HG03196 (cell line): Measurements from ENCODE around the gene HLCS.
"Not testable (repeated sequence)": the region's sequence is repeated elsewhere in the genome, so short reads cannot be mapped to it uniquely, and the experiment has no call there.

Source experiments
- ATAC-seq: cut with Tn5 transposase; IDR thresholded peaks from one replicate; pipeline ENCODE4 v1.9.1; 2021; ENCODE audit not compliant: unreplicated experiment

The HLCS gene

GRCh38 chr21:36959020-36959835 lies 7.2 kb downstream of the HLCS start:
- no peak for ATAC-seq

DNA sequence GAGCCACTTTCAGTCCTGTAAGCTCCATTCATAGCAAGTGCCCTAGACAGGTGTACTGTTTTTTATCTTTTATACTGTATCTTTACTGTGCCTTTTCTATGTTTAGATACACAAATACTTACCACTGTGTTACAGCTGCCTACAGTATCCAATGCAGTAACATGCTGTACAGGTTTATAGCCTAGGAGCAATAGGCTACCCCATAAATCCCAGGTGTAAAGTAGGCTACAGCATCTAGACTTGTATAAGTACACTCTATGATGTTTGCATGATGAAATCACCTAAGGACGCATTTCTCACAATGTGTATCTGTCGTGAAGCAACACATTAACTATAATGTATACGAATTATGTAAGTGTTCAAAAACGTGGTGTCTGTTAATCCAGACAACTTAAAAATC lies 10.7 kb downstream of the HLCS start:
- no peak for ATAC-seq

DNA sequence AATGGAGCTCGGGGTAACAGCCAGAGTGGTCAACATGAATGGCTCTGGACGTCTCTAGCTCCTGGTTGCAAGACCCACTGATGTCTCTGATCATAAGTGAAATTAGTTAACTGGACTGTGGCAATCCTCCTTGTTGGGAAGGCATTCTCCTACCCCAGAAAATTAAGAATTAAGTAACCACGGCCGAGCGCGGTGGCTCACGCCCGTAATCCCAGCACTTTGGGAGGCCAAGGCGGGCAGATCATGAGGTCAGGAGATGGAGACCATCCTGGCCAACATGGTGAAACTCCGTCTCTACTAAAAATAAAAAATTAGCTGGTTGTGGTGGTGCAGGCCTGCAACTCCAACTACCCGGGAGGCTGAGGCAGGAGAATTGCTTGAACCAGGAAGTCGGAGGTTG lies 14.1 kb downstream of the HLCS start:
- ATAC-seq, result not testable (repeated sequence)

DNA sequence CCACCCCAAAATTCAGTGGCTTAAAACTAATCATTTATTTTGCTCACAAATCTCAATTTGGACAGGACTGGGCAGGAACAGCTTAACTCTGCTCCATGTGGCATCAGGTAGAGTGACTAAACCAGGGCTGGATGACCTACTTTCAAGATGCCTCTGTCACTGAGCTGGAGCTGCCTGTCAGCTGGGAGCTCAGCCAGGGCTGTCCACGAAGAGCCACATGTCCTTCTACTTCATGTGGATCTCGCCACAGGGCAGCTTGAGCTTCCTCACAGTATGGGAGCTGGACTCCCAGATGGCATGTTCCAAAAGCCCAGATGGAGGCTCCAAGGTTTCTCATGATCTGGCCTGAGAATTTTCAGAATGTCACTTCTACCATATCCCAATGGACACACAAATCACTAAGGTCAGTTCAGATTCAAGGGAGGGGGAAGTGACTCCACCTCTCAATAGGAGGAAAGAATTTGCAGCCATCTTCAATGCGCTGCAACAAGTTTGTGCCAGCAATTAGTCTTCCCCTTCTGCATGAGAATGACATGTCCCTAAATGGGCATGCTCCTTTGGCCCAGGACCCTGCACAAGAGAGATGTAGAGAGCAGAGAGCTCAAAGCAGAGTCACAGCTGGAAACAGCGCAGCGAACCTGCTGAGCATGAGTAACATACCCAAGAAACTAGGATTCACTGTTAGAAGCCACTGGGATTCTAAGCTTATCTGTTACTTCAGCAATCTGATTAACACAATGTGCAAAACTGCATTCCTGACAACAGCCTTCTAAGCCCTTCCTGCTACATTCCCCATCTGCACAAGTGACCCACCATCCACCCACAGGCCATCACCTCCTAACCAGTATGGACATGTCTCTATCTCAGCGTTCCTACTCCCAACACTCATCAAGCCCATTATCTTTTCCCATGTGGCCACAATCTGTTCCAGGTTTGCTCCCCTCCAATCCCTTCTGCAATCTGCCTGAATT lies 17.0 kb downstream of the HLCS start:
- ATAC-seq, result no peak

DNA sequence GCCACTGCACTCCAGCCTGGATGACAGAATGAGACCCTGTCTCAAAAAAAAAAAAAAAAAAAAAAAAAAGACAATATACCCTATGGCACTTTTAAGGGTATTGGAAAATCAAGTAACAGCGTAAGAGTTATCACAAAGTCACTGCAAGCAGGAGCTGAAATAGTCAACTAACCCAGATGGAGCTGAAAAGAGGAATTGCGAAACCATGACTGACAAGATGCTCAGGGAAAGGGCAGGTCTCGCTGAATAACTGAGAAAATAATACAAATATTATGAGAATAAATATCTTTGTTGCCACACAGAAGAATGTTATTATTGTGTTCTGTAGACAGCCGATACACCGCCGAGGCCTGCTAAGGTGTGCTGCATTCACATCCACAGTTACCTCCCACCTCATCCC lies 17.8 kb downstream of the HLCS start:
- no peak for ATAC-seq

DNA sequence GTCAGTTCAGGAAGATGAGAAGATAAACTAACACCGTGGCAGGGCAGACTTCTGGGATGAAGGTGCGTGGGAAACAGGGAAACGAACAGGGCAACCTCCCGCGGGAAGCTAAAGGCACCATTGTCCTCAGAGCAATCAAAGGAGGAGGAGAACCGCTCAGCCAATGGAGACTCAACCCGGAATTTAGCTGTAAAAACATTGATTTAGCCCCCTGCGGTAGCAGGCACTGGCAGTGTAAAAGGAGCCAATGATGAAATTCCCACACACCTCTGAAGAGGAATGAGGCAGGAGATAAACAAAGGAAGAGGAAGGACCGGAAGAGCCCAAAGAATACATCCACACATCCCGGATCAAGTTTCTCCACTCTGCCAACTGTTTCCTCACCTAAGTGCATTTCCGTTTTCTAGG lies 19.5 kb downstream of the HLCS start:
- no peak for ATAC-seq

GRCh38 chr21:36945496-36946138 lies 20.9 kb downstream of the HLCS start:
- ATAC-seq, result no peak

DNA sequence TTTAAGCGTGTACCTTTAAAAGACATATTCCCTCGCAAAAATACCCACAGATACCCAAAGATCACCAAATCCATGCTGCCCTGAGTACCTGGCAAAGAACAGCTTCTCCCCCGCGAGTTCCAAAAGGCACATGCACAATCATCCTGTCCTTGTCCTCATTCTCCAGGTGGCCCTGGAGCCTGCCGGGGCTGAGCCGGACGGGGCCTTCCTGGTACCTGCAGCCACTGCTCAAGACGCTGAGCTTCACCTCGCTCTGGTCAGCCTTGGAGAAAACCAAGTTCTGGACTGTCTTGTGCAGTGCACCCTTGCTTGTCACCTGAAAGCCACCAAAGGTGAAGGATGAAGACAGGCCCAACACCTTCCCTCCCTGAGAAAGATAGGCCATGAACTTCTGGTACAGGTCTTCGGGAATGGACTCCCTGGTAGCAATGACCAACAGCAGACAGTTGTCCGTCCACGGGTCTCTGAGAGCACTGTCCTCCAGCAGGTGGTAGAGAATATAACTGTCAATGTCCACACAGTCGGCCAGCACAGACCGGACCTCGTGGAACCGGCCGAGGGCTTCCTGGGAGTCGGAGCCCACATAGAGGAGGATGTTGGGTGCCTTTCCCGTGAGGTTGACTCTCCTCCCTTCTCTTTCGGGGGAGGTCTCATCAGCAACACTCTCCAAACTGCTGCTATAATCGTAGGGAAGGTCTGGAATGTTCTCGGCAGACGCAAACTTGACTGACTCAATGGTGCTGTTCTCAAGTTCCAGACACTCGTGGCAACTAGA lies 29.9 kb downstream of the HLCS start:
- no peak for ATAC-seq

- ATAC-seq, result no peak
These were observed 31.5 kb downstream of the HLCS start for GRCh38 chr21:36934864-36935420.

DNA sequence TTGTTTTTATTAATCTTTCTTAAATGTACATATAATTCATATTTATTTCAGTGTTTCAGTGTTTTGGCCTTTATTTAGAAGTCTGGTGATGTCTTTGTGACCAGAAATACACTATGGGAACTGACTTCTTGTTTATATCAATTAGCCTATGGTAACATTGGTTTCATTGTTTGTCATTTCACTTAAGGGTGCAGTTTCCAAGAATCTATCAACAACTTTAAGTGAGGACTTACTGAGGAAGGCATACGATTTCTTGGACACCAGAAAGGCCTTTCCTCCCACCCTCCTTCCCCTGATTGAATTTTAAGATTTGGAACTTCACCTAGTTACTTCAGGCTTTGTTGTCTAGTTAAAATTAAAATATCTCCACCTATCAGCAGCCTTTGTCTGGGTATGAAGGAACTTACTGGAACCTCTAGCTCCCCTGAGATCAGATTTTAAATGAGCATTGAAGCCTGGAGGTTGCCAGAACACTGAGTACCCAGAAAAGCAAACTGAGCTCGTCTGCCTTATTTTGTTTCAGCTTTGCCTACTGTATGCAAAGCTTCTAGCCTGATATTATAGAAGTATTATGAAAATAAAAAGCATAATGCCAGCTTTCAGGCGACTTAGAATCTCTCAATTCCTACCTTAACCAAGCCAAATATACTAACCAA lies 34.2 kb downstream of the HLCS start:
- no peak for ATAC-seq

DNA sequence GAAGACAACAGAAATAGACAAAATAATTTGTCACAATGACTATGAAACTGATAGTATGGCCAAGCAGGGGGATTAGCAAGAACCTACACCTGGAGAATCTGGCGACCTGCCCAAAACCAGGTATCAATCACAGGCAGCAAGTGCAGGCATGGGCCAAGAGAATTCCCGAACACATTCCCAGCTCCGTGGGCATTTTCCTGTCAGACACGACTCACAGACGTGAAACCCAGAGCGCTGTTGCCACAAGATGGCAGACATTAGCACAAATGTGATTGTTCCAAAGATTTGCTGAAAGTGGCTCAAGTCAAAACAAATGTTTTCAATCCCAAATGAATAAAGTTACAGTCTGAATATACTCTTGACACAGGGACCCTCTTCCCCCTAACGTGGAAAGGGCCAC lies 36.8 kb downstream of the HLCS start:
- no peak for ATAC-seq

DNA sequence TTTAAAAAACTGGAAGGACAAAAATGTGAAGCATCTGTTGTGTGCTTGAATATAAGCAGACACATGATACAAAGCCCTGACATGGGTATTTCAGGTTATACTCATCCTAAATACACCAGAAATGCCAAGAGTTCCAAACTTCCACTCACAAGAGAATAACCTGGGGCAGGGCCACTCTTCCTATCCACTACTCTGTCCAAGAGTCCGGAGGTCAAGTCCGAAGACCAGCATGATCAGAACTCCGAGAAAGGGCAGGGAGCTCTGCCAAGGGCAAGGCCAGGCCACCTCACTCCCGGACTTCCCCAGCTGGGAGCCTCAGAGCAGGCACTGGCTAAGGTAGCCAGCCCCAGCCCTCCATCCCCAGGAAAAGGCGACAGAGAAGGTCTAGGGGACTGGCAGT lies 37.5 kb downstream of the HLCS start:
- no peak for ATAC-seq

GRCh38 chr21:36927719-36928117 lies 38.8 kb downstream of the HLCS start:
- ATAC-seq, result no peak

GRCh38 chr21:36926989-36927718 lies 39.3 kb downstream of the HLCS start:
- ATAC-seq, result no peak

DNA sequence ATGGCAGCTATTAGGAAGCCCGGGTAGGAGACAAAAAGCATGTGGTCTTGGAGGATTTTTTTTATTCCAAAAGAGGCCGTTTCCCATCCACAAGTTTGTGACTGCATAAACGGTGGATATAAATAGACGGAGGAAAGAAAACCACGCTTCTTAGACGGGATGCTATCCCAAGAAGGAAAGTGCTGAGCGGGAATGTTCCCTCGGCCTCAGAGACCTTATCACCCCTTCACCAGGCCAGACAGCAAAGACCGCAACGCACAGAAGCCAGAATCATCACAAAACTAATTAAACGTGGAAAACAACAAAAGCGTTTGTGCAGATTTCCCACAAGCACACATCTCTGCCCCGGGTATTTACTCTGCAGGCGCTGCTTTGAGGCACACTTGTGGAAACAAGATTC lies 43.2 kb downstream of the HLCS start:
- ATAC-seq, result no peak

DNA sequence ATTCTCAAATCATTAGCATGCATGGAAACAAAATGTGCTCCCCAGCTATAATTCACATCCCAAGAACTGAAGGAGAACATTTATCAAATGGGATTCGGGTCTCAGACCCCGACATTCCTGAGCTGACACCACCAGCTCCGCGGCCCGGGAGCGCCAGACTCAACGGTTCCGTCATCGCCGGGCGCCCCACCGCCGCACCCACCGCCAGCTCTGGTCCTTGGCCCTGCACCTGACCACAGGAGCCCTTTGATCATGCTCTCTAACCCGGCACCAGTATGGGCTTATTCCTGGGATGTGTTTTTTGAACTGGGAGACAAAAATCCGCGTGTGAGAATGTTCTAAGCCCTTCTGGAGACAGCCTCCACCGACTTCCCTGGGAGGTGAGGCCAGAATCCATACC lies 43.6 kb downstream of the HLCS start:
- no peak for ATAC-seq

DNA sequence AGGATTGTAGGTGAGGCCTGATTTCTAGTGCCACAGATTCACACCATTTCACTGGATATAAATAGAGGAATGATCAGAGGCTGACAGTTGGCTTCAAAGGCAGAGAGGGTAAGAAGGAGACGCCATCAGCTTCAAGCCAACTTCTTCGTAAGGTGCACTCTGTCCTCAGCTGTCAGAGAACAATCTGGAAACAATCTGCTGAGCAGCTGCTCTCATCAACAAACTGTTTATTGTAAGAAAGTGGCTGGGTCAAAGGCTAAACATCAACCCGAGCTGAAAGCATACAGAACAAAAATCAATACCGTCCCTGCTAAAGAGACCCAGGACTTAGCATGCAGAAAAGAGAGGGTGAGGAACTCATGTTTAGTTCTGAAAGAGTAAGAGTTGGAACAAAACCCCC lies 48.2 kb downstream of the HLCS start:
- no peak for ATAC-seq

DNA sequence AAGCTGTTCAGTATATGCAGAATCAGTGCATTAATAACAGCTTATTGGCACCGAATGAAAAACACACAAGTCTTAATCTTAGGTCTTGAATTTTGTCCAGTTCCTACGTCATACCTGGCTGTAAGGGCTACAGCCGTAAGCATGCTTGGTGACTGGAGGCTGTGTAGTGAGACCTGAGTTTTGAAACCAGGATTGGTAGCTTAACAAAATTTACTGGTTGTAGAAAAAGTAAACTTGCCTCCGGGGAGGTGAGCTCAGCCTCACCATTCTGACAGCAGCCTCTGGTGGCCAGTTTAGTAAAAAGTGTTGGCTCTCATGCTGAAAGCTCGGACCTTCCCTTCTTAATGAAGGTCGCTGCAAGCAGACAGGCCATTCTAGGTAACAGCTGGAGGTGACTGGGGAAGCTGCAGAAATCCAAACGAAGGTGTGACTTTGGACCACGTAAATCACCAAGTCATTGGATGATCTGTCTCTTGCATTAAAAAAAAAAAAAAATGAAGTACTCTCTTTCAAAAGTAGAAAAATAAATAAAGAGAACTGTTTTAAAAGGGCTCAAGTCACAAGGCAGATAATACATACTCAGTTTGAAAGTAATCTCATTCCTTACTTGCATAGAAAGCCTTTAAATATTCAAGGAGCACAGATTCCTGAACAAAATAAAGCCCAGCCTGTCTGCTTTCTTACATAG lies 48.9 kb downstream of the HLCS start:
- ATAC-seq, result no peak

DNA sequence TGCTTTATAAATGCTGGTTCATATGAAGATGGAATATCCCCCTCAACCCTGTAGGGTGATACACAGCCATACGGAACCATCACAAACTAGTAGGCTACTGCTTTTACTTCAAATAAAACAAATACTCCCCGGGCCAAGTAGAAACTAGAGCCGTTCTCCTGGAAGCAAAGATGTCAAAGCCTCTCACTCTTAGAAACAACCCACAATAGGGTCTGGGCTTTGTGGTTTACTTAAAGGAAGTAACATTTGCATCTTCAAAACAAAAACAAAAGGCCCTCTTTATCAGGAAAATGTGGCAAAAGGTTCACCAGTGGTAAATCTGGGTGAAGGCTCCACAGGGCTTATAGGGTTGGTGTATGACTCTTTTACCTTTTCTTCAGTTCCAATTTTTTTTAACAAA lies 49.8 kb downstream of the HLCS start:
- no peak for ATAC-seq
